Neural progenitor cell (in vitro differentiated cells): ENCODE measurements around the gene TAF1C.

Source experiments
- EZH2 ChIP-seq: fragments of 200-600 bp; sonication (generic); IDR thresholded peaks from 2 replicates; pipeline ENCODE4 v1.6.1; 2017; ENCODE audit warnings: antibody characterized with exemption, mild to moderate bottlenecking, moderate library complexity
- EZH2phosphoT487 ChIP-seq: fragments of 200-600 bp; sonication (generic); IDR thresholded peaks from 2 replicates; pipeline ENCODE4 v1.6.1; 2017; ENCODE audit warnings: antibody characterized with exemption
- TF ChIP-seq, protein P1 (sequence below): fragments of 200-600 bp; sonication (generic); IDR thresholded peaks from 2 replicates; pipeline ENCODE4 v1.5.1; 2017; ENCODE audit warnings: antibody characterized with exemption, mild to moderate bottlenecking

DNA sequence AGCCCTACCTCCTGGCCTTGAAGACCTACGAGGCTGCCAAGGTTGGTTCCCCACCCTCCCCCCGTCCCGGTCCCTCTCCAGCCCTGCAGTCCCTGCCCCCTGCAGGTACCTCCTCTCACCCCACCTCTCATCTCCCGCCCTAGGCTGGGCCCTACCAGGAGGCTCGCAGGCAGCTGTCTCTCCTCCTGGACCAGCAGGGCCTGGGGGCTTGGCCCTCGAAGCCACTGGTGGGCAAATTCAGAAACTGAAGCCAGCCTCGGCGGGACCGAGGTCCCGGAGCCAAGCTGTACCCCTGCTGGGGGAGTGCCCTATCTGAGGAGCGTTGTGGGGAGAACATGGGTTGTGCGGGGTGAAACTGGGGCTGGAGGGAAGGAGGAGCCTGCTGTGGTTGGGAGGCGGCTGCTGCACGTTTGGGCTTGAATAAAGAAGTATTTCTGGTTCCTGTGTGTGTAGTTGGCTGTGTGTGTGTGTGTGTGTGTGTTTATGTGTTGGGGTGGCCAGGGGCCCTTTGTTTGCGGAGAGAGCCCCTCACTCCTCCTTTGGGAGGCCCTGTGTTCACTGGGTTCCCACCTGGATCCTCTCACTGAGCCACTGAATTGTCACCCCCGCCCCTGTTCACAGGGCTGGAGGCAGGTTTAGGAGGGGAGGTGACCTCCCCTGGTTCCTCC, 10.0 kb upstream of the TAF1C start:
- TF ChIP-seq, protein P1, sequence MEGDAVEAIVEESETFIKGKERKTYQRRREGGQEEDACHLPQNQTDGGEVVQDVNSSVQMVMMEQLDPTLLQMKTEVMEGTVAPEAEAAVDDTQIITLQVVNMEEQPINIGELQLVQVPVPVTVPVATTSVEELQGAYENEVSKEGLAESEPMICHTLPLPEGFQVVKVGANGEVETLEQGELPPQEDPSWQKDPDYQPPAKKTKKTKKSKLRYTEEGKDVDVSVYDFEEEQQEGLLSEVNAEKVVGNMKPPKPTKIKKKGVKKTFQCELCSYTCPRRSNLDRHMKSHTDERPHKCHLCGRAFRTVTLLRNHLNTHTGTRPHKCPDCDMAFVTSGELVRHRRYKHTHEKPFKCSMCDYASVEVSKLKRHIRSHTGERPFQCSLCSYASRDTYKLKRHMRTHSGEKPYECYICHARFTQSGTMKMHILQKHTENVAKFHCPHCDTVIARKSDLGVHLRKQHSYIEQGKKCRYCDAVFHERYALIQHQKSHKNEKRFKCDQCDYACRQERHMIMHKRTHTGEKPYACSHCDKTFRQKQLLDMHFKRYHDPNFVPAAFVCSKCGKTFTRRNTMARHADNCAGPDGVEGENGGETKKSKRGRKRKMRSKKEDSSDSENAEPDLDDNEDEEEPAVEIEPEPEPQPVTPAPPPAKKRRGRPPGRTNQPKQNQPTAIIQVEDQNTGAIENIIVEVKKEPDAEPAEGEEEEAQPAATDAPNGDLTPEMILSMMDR: no peak
- TF ChIP-seq EZH2: no peak
- no peak for TF ChIP-seq EZH2phosphoT487
